ENCODE data around the gene RBP7.

DNA sequence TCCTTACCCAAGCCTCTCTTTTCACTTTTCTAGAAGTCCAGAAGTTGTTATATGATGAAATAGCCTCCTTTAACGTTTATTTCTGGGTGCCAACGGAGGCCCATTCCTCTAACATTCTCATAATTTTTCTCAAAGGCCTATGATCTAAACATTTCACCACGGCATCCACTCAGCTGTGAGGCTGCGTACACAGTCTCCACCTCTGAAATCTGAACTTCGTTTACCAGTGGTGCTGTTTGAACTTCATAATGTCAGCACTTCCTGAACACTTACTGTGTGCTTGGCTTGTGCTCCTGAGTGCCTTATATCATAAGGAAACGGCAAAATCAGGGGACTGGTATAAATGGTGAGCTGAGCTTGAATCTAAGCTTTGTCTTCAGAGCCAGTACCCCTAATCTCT, 12.0 kb upstream of the RBP7 start:
- TF ChIP-seq EZH2 (optimal IDR thresholded peaks at IDR 0.05; ENCODE audit: low read depth, low read length) (no peak), EZH2phosphoT487 (IDR thresholded peaks at IDR 0.05; ENCODE audit: low read length) (no peak)
- TF ChIP-seq, protein P1, sequence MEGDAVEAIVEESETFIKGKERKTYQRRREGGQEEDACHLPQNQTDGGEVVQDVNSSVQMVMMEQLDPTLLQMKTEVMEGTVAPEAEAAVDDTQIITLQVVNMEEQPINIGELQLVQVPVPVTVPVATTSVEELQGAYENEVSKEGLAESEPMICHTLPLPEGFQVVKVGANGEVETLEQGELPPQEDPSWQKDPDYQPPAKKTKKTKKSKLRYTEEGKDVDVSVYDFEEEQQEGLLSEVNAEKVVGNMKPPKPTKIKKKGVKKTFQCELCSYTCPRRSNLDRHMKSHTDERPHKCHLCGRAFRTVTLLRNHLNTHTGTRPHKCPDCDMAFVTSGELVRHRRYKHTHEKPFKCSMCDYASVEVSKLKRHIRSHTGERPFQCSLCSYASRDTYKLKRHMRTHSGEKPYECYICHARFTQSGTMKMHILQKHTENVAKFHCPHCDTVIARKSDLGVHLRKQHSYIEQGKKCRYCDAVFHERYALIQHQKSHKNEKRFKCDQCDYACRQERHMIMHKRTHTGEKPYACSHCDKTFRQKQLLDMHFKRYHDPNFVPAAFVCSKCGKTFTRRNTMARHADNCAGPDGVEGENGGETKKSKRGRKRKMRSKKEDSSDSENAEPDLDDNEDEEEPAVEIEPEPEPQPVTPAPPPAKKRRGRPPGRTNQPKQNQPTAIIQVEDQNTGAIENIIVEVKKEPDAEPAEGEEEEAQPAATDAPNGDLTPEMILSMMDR (IDR thresholded peaks at IDR 0.05; ENCODE audit: low read length) = no peak
